HG03196 (cell line): ENCODE data around the gene BUB1B.

ENCODE experiments used
- ATAC-seq: cut with Tn5 transposase; IDR thresholded peaks from one replicate; pipeline ENCODE4 v1.9.1; 2021; ENCODE audit not compliant: unreplicated experiment

BUB1B gene

GRCh38 chr15:40239693-40240618 lies 79.1 kb downstream of the BUB1B start:
- no peak for ATAC-seq

- no peak for ATAC-seq
Measured at GRCh38 chr15:40240619-40241221, 79.9 kb downstream of the BUB1B start.

- ATAC-seq: no peak
Measured at GRCh38 chr15:40241269-40242212, 80.7 kb downstream of the BUB1B start.

GRCh38 chr15:40242213-40242599 lies 81.3 kb downstream of the BUB1B start:
- ATAC-seq: no peak

GRCh38 chr15:40242601-40243000 lies 81.7 kb downstream of the BUB1B start:
- no peak for ATAC-seq

- ATAC-seq: no peak
Measured at GRCh38 chr15:40243126-40243810, 82.4 kb downstream of the BUB1B start.

- no peak for ATAC-seq
Measured at GRCh38 chr15:40244961-40245523, 84.2 kb downstream of the BUB1B start.

GRCh38 chr15:40245666-40246450 lies 85.0 kb downstream of the BUB1B start:
- ATAC-seq: no peak

GRCh38 chr15:40246496-40247280 lies 85.8 kb downstream of the BUB1B start:
- no peak for ATAC-seq

GRCh38 chr15:40247406-40247971 lies 86.6 kb downstream of the BUB1B start:
- no peak for ATAC-seq

- no peak for ATAC-seq
Measured at GRCh38 chr15:40248006-40248783, 87.3 kb downstream of the BUB1B start.

- ATAC-seq: no peak
Measured at GRCh38 chr15:40249477-40250303, 88.8 kb downstream of the BUB1B start.

GRCh38 chr15:40250304-40250656 lies 89.4 kb downstream of the BUB1B start:
- no peak for ATAC-seq

- ATAC-seq: no peak
Measured at GRCh38 chr15:40250771-40251483, 90.1 kb downstream of the BUB1B start.

GRCh38 chr15:40251486-40252140 lies 90.7 kb downstream of the BUB1B start:
- ATAC-seq: no peak

- ATAC-seq: no peak
Measured at GRCh38 chr15:40252141-40252437, 91.2 kb downstream of the BUB1B start.
